Sciatic nerve (tissue), 2 donors: Measurements from ENCODE around the gene PRR13. TPM values are rescaled to one million over a fixed set of nuclear protein-coding genes. Genes with fewer than 3 reads are reported as not detected.
A peak's percentile ranks its signal among the peaks of the same experiment; 100 is the strongest.
"Not testable (repeated sequence)": the region's sequence is repeated elsewhere in the genome, so short reads cannot be mapped to it uniquely, and the experiment has no call there.

ENCODE experiments used
- ATAC-seq: fragments of 200-7000 bp; cut with Tn5 transposase; one replicate; pipeline ENCODE4 v1.9.1; 2020; ENCODE audit warnings: mild to moderate bottlenecking, moderate library complexity
- DNase-seq: peaks from one replicate; pipeline ENCODE4 v3.0.0-alpha.2; 2020; ENCODE audit warnings: low spot score
- intact Hi-C: fragments of 100-400 bp; cut with DNase I; formaldehyde crosslinking; loops from one replicate; pipeline ENCODE4 v1.14.2; 2022
- total RNA-seq: library from RNA; stranded (reverse); fragmentation: NEBNext Ultra II Directional; extraction: Animal tissue kit (Norgen Biotek cat#: 25700); gene quantifications from one replicate; pipeline ENCODE4 v1.2.1, GENCODE V29; 2021
- donor health status: DM: no; HTN: no; CAD: no.
- donor health status: DM: no; HTN: no; CAD: no.

The PRR13 gene
- total RNA-seq = 86.4 TPM

GRCh38 chr12:53441040-53441833 is at the start of gene PRR13:
PRR13 (plus strand) TSS chr12:53441734; CDS start chr12:53442715, 981 bp downstream.
- peak; percentile 99 for DNase-seq
- ATAC-seq = peak; percentile 99
- intact Hi-C loops = no loop called here

DNA sequence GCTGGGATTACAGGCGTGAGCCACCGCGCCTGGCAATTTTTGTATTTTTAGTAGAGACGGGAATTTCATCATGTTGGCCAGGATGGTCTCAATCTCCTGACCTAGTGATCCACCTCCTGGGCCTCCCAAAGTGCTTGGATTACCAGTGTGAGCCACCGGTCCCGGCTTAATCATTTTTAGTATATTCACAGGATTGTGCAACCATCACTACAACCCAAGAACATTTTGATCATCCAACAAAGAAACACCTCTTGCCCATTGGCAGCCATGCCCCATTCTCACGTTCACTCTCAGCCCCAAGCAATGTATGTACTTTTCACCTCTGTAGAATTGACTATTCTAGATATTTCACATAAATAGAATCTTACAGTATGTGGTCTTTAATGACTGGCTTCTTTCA is 41.6 kb upstream of the PRR13 start:
- DNase-seq (no peak), ATAC-seq (no peak)
- intact Hi-C loops = no loop called here

GRCh38 chr12:53402351-53402750 is 39.2 kb upstream of the PRR13 start:
- intact Hi-C loops, DNase-seq, ATAC-seq: not testable (repeated sequence)

- intact Hi-C loops = no loop called here
- DNase-seq (no peak), ATAC-seq (no peak)
Measured at GRCh38 chr12:53402871-53403270, 38.7 kb upstream of the PRR13 start.

- intact Hi-C loops = no loop called here
- DNase-seq (peak; percentile 47), ATAC-seq (no peak)
Measured at GRCh38 chr12:53410951-53411350, 30.6 kb upstream of the PRR13 start.

GRCh38 chr12:53413485-53414204 is 27.9 kb upstream of the PRR13 start:
- ATAC-seq = no peak
- DNase-seq = no peak
- intact Hi-C loops = no loop called here

GRCh38 chr12:53414756-53415417 is 26.6 kb upstream of the PRR13 start:
- no peak for DNase-seq
- no peak for ATAC-seq
- intact Hi-C loops = no loop called here

DNA sequence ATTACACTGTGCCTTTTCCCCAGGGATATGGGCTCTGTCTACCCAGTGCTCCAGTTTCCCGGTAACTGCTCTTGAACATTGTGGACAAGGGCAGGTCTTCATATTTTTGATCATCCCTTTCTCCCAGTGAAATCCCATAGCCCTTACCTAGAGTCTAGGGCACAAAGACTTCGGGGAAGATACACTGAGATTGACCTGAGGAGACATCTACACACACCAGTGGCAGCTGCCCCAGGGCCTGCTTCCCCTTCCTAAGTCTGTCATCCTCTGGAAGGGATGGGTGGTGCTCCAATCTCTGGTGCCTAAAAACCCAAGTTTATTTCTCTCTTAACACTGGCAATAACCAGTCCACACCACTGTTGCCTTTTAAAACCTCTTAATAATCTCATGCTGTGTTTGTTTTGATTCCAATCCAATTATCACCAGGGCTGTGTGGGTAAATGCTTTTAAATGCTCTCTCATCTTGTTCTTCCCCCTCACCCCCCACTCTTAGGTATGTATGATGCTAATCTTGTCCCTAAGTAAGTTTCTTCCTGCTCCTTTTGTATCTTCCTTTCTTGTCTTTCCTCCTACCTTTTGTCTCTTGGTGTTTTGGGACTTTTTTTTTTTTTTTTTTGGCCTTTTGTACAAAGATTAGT is 25.7 kb upstream of the PRR13 start:
- intact Hi-C loops, DNase-seq: not testable (repeated sequence)
- ATAC-seq = peak; percentile 37

DNA sequence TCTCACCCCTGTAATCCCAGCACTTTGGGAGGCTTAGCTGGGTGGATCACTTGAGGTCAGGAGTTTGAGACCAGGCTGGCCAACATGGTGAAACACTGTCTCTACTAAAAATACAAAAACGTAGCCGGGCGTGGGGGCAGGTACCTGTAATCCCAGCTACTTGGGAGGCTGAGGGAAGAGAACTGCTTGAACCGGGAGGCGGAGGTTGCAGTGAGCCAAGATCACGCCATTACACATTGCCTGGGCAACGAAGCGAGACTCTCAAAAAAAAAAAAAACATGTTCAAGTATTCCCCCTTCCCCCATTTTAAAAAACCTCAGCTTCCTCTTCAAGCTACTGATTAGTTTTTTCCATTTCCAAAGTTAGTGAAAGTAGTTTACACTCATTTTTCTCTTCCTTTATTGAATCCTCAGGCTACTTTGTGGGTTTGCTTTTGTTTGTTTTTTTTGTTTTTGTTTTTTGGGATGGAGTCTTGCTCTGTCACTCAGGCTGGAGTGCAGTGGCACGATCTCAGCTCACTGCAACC is 24.2 kb upstream of the PRR13 start:
- DNase-seq, intact Hi-C loops, ATAC-seq: not testable (repeated sequence)

- ATAC-seq (no peak), DNase-seq (no peak)
- intact Hi-C loops = no loop called here
Measured at GRCh38 chr12:53418221-53418620, 23.3 kb upstream of the PRR13 start.

DNA sequence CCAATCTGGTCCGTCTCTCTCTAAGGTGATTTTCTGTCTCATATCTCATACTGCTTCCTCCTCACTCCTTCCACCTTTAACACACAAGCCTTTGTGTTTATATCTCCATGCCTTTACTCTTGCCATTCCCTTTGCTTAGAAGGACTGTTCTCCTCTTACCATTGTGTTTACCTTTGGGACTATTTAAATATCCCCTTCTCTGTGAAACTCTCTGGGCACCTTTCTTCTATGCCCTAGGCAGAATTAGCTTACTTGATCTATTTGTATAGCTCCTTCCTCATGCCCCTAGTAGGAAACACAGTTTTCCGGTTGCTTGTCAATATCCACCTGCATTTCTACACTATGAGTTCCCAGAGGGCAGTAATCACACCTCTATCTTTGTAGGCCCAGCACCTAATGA is 21.8 kb upstream of the PRR13 start:
- no peak for ATAC-seq
- DNase-seq = no peak
- intact Hi-C loops = loop anchor here (5.0 kb wide), 1 partner anchor 67 kb away; no protein-coding TSS in a partner anchor

DNA sequence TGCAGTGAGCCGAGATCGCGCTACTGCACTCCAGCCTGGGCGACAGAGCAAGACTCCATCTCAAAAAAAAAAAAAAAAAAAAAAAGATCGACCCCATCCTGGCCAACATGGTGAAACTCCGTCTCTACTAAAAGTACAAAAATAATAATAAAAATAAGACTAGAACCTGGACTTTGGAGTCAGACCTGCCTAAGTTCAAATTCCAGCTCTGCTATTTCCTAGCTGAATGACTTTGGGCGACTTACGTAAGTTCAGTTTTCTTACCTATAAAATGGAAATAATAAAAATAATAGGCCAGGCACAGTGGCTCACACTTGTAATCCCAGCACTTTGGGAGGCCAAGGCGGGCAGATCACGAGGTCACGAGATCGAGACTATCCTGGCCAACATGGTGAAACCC is 19.3 kb upstream of the PRR13 start:
- not testable (repeated sequence) for DNase-seq, ATAC-seq
- intact Hi-C loops = loop anchor here (5.0 kb wide), 1 partner anchor 70 kb away; no protein-coding TSS in a partner anchor

- no peak for DNase-seq
- intact Hi-C loops = loop anchor here (5.0 kb wide), 1 partner anchor 71 kb away; no protein-coding TSS in a partner anchor
- no peak for ATAC-seq
Measured at GRCh38 chr12:53423597-53423996, 17.9 kb upstream of the PRR13 start, which contains the start of gene AMHR2. AMHR2 (plus strand) TSS chr12:53423855; CDS start chr12:53423935, 80 bp downstream.

DNA sequence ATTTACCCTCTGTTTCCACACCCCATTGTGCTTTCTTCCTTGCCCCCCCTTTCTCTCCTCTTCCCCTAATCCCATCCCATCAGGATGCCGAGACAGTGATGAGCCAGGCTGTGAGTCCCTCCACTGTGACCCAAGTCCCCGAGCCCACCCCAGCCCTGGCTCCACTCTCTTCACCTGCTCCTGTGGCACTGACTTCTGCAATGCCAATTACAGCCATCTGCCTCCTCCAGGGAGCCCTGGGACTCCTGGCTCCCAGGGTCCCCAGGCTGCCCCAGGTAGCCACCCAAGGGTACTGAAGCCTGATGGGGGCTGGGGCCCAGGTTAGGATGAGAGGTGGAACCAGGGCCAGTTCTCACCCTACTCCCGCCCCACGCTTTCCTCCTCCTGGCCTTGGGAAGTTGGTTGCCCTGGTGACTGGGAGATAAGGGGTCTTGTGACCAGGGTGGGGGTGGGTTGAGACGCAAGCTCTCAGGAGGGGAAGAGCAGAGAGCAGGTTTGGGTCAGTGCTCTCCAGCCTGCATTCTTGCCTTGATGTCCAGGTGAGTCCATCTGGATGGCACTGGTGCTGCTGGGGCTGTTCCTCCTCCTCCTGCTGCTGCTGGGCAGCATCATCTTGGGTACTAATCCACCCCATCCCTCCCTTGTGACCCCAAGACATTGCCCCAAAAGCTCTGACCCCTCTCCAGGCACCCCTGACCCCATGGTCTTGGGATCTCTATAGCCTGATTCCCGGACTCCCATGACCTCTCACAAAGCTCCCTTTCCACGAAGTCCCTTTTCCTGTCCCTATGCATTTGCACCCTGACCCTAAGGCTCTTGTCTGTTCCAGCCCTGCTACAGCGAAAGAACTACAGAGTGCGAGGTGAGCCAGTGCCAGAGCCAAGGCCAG is 16.7 kb upstream of the PRR13 start:
- ATAC-seq (no peak), DNase-seq (no peak)
- intact Hi-C loops = loop anchor here (5.0 kb wide), 1 partner anchor 73 kb away; no protein-coding TSS in a partner anchor

- ATAC-seq = no peak
- intact Hi-C loops = no loop called here
- no peak for DNase-seq
Measured at GRCh38 chr12:53425515-53426150, 15.9 kb upstream of the PRR13 start.

GRCh38 chr12:53427905-53428594 is 13.5 kb upstream of the PRR13 start:
- intact Hi-C loops = no loop called here
- DNase-seq (no peak), ATAC-seq (no peak)

DNA sequence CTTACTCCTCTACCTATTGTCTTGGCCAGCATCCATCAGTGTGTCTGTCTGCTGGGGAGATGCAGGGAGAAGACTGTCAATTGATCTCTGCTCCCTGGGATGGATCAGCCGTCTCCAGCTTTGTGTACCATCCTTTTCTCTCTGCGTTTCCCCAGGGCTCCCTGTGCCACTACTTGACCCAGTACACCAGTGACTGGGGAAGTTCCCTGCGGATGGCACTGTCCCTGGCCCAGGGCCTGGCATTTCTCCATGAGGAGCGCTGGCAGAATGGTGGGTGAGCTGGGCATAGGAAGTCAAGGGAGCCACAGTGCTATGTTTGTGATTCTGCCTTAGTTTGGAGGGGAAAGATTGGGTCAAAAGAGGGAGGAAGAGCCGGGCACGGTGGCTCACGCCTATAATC is 12.8 kb upstream of the PRR13 start:
- ATAC-seq = no peak
- no peak for DNase-seq
- intact Hi-C loops = no loop called here
